ENCODE measurements around the gene DGKD. TPM values are rescaled to one million over a fixed set of nuclear protein-coding genes. Genes with fewer than 3 reads are reported as not detected.

The DGKD gene
- total RNA-seq, 1 donor from 2014 or later = 49.5 TPM

- no peak overlapping the region for H3K4me3 Mint-ChIP-seq (ENCODE audit: low read depth)
- H3K27me3 Mint-ChIP-seq = no peaks in the 10 kb centered on the region
- H3K27ac Mint-ChIP-seq = peak overlapping the region; percentile 91
- peaks cover 3% of the 10 kb centered on the region for H3K9me3 Mint-ChIP-seq (ENCODE audit: low read depth)
- no peak for TF ChIP-seq CTCF (IDR thresholded peaks at IDR 0.05; ENCODE audit: unreplicated experiment)
- peaks cover 16% of the 10 kb centered on the region for H3K36me3 Mint-ChIP-seq (ENCODE audit: insufficient read depth)
- no peak for DNase-seq (ENCODE audit: low spot score, unreplicated experiment)
- peaks cover 1% of the 10 kb centered on the region for H3K4me1 Mint-ChIP-seq (ENCODE audit: low read depth)
Observed at GRCh38 chr2:233402346-233402745, 48.1 kb downstream of the DGKD start.

- peak overlapping the region; percentile 91 for H3K27ac Mint-ChIP-seq
- H3K4me3 Mint-ChIP-seq (ENCODE audit: low read depth) = no peak overlapping the region
- no peaks in the 10 kb centered on the region for H3K27me3 Mint-ChIP-seq
- peaks cover 15% of the 10 kb centered on the region for H3K36me3 Mint-ChIP-seq (ENCODE audit: insufficient read depth)
- H3K9me3 Mint-ChIP-seq (ENCODE audit: low read depth) = peaks cover 3% of the 10 kb centered on the region
- H3K4me1 Mint-ChIP-seq (ENCODE audit: low read depth) = peaks cover 1% of the 10 kb centered on the region
- no peak for TF ChIP-seq CTCF (IDR thresholded peaks at IDR 0.05; ENCODE audit: unreplicated experiment)
- DNase-seq (ENCODE audit: low spot score, unreplicated experiment) = no peak
Observed at GRCh38 chr2:233402789-233403188, 48.5 kb downstream of the DGKD start.

- peaks cover 3% of the 10 kb centered on the region for H3K9me3 Mint-ChIP-seq (ENCODE audit: low read depth)
Observed at GRCh38 chr2:233404222-233404621, 49.9 kb downstream of the DGKD start.

GRCh38 chr2:233406865-233407264 lies 52.6 kb downstream of the DGKD start:
- TF ChIP-seq CTCF (IDR thresholded peaks at IDR 0.05; ENCODE audit: unreplicated experiment) = no peak
- DNase-seq (ENCODE audit: low spot score, unreplicated experiment) = no peak
- H3K4me3 Mint-ChIP-seq (ENCODE audit: low read depth) = no peak overlapping the region
- peaks cover 18% of the 10 kb centered on the region for H3K4me1 Mint-ChIP-seq (ENCODE audit: low read depth)
- no peaks in the 10 kb centered on the region for H3K27me3 Mint-ChIP-seq
- peaks cover 25% of the 10 kb centered on the region for H3K36me3 Mint-ChIP-seq (ENCODE audit: insufficient read depth)
- H3K27ac Mint-ChIP-seq = no peak overlapping the region
- H3K9me3 Mint-ChIP-seq (ENCODE audit: low read depth) = peaks cover 16% of the 10 kb centered on the region

More at GRCh38 chr2:233404222-233404621, 49.9 kb downstream of the DGKD start:
- peaks cover 18% of the 10 kb centered on the region for H3K36me3 Mint-ChIP-seq (ENCODE audit: insufficient read depth)
- peak; percentile 57 for TF ChIP-seq CTCF (IDR thresholded peaks at IDR 0.05; ENCODE audit: unreplicated experiment)
- DNase-seq (ENCODE audit: low spot score, unreplicated experiment) = no peak
- peaks cover 7% of the 10 kb centered on the region for H3K4me1 Mint-ChIP-seq (ENCODE audit: low read depth)
- H3K27me3 Mint-ChIP-seq = no peaks in the 10 kb centered on the region
- no peak overlapping the region for H3K27ac Mint-ChIP-seq
- no peak overlapping the region for H3K4me3 Mint-ChIP-seq (ENCODE audit: low read depth)

GRCh38 chr2:233407771-233408181 lies 53.5 kb downstream of the DGKD start:
- peaks cover 17% of the 10 kb centered on the region for H3K4me1 Mint-ChIP-seq (ENCODE audit: low read depth)
- peaks cover 23% of the 10 kb centered on the region for H3K9me3 Mint-ChIP-seq (ENCODE audit: low read depth)
- DNase-seq (ENCODE audit: low spot score, unreplicated experiment) = no peak
- H3K27me3 Mint-ChIP-seq = no peaks in the 10 kb centered on the region
- H3K36me3 Mint-ChIP-seq (ENCODE audit: insufficient read depth) = peaks cover 26% of the 10 kb centered on the region
- no peak for TF ChIP-seq CTCF (IDR thresholded peaks at IDR 0.05; ENCODE audit: unreplicated experiment)
- no peak overlapping the region for H3K27ac Mint-ChIP-seq
- H3K4me3 Mint-ChIP-seq (ENCODE audit: low read depth) = no peak overlapping the region

All from progenitor cell of endocrine pancreas (in vitro differentiated cells).